Right lobe of liver (tissue), 6 donors: ENCODE measurements around the gene CEMP1. TPM values are rescaled to one million over a fixed set of nuclear protein-coding genes. Genes with fewer than 3 reads are reported as not detected.

Experiments used
- ATAC-seq, 4 donors: fragments of 200-7000 bp; cut with Tn5 transposase; one replicate each; pipeline ENCODE4 v1.9.1; 2020; ENCODE audit warnings: mild to moderate bottlenecking in 4 of 4, moderate library complexity in 4 of 4
- DNase-seq, 3 donors: peaks; one replicate each; pipeline ENCODE4 v3.0.0-alpha.2; 2020
- H3K27ac ChIP-seq, 3 donors: fragments of 200-600 bp; one replicate each; pipeline ENCODE4 v1.8.0; 2022
- H3K27me3 ChIP-seq, 2 donors: fragments of 200-600 bp; one replicate each; pipeline ENCODE4 v1.8.0; 2022
- H3K36me3 ChIP-seq, 4 donors: fragments of 200-600 bp; sonication (generic) in 1 of 4; one replicate each; pipeline versions ENCODE4 v1.5.1 to v1.8.0; 2017 to 2022; ENCODE audit warnings: control low read depth in 1 of 4
- H3K4me1 ChIP-seq, 4 donors: fragments of 200-600 bp; sonication (generic) in 1 of 4; one replicate each; pipeline versions ENCODE4 v1.5.1 to v1.8.0; 2017 to 2022; ENCODE audit warnings: control low read depth in 1 of 4
- H3K4me3 ChIP-seq, 3 donors: fragments of 200-600 bp; one replicate each; pipeline ENCODE4 v1.8.0; 2022
- H3K9me3 ChIP-seq, 4 donors: fragments of 200-600 bp; sonication (generic) in 1 of 4; one replicate each; pipeline versions ENCODE4 v1.5.1 to v1.8.0; 2017 to 2022; ENCODE audit warnings: control low read depth in 1 of 4
- CTCF ChIP-seq, 4 donors: fragments of 200-600 bp in 3 of 4; fragments of 450-650 bp in 1 of 4; IDR thresholded peaks; one replicate each; pipeline versions ENCODE4 v1.5.1 to v1.8.0; 2016 to 2022; ENCODE audit warnings: antibody characterized with exemption in 4 of 4, mild to moderate bottlenecking in 2 of 4
- POLR2A ChIP-seq: fragments of 450-650 bp; IDR thresholded peaks from one replicate; pipeline ENCODE4 v1.6.1; 2017; ENCODE audit warnings: antibody characterized with exemption, mild to moderate bottlenecking
- WGBS: methylation state at CpG from one replicate; pipeline ENCODE4 v1.1.6; 2018; ENCODE audit warnings: low coverage, low lambda C conversion rate; ENCODE audit not compliant: insufficient coverage; ENCODE audit errors: missing lambda C conversion rate; 5-methylcytosine and 5-hydroxymethylcytosine counted together
- intact Hi-C, 2 donors: fragments of 100-400 bp; cut with DNase I; formaldehyde crosslinking; loops; one replicate each; pipeline versions ENCODE4 v1.11.2 to v1.14.1; 2022
- total RNA-seq, 6 experiments: library from RNA; depleted of rRNA in 2 of 6; stranded (reverse); fragments of >200 nt in 2 of 6; fragmentation: NEBNext Ultra II Directional in 3 of 6; extraction: Animal tissue kit (Norgen Biotek cat#: 25700) in 3 of 6; gene quantifications; one replicate each; pipeline versions ENCODE4 v1.1.0 to v1.2.4, GENCODE V29; 2016 to 2023
- donor health status: DM: no; HTN: yes; CAD: no.
- donor health status: DM: no; HTN: no; CAD: no.
- donor health status: DM: no; HTN: no; CAD: no.
- donor health status: DM: no; HTN: yes; CAD: no.
- donor health status: DM: no; HTN: yes; CAD: no.

Gene CEMP1
- total RNA-seq, 6 experiments from 2014 or later = 0.22 to 0.29 TPM; not detected in 4

GRCh38 chr16:2496223-2497115 lies 34.7 kb downstream of the CEMP1 start:
- no peak overlapping the region for H3K4me3 ChIP-seq
- no peaks in the 10 kb centered on the region for H3K9me3 ChIP-seq
- TF ChIP-seq CTCF (IDR thresholded peaks at IDR 0.05) = no peak
- TF ChIP-seq POLR2A = no peak
- H3K27me3 ChIP-seq = no peaks in the 10 kb centered on the region
- peaks cover 0 to 32% (median 14%) of the 10 kb centered on the region in 4 donors for H3K4me1 ChIP-seq
- peak overlapping the region in 1 of 3 donors; percentile 8 for H3K27ac ChIP-seq
- 97% methylated on average over 12 of the region's 62 CpGs for WGBS
- H3K36me3 ChIP-seq = no peaks in the 10 kb centered on the region
- intact Hi-C loops = loop anchor here (5.0 to 10.0 kb wide), 2 partner anchors 62 to 154 kb away; partner anchors contain the start of gene ABCA3 (in 1 of the 2)
- DNase-seq = no peak
- ATAC-seq = no peak

GRCh38 chr16:2495041-2495440 lies 36.2 kb downstream of the CEMP1 start:
- H3K27ac ChIP-seq = no peak overlapping the region
- H3K4me1 ChIP-seq = peaks cover 0 to 31% (median 14%) of the 10 kb centered on the region in 4 donors
- H3K27me3 ChIP-seq = no peaks in the 10 kb centered on the region
- WGBS = 93% methylated on average over 2 of the region's 5 CpGs
- H3K9me3 ChIP-seq = no peaks in the 10 kb centered on the region
- intact Hi-C loops = loop anchor here (5.0 to 10.0 kb wide), 2 partner anchors 60 to 153 kb away; partner anchors contain the start of gene ABCA3 (in 1 of the 2)
- DNase-seq (no peak), ATAC-seq (no peak)
- H3K4me3 ChIP-seq = no peak overlapping the region
- peaks cover 0 to 4% (median 0%) of the 10 kb centered on the region in 4 donors for H3K36me3 ChIP-seq
- no peak for TF ChIP-seq POLR2A
- TF ChIP-seq CTCF (IDR thresholded peaks at IDR 0.05) = no peak

- TF ChIP-seq POLR2A = no peak
- H3K9me3 ChIP-seq = no peaks in the 10 kb centered on the region
- H3K4me3 ChIP-seq = no peak overlapping the region
- intact Hi-C loops = loop anchor here (5.0 to 10.0 kb wide), 2 partner anchors 60 to 152 kb away; partner anchors contain the start of gene ABCA3 (in 1 of the 2)
- H3K36me3 ChIP-seq = peaks cover 0 to 4% (median 0%) of the 10 kb centered on the region in 4 donors
- DNase-seq = no peak
- 97% methylated on average over 5 of the region's 5 CpGs for WGBS
- H3K27ac ChIP-seq = no peak overlapping the region
- no peaks in the 10 kb centered on the region for H3K27me3 ChIP-seq
- peaks cover 0 to 31% (median 14%) of the 10 kb centered on the region in 4 donors for H3K4me1 ChIP-seq
- ATAC-seq = no peak
Observed at GRCh38 chr16:2494616-2495015, 36.6 kb downstream of the CEMP1 start.

GRCh38 chr16:2493605-2494004 lies 37.6 kb downstream of the CEMP1 start:
- H3K36me3 ChIP-seq = peaks cover 0 to 4% (median 0%) of the 10 kb centered on the region in 4 donors
- no peaks in the 10 kb centered on the region for H3K27me3 ChIP-seq
- no peak overlapping the region for H3K4me3 ChIP-seq
- TF ChIP-seq CTCF (IDR thresholded peaks at IDR 0.05) = no peak
- TF ChIP-seq POLR2A = no peak
- WGBS = 78% methylated on average over 6 of the region's 6 CpGs
- no peaks in the 10 kb centered on the region for H3K9me3 ChIP-seq
- intact Hi-C loops = loop anchor here in 1 of 2 donors (10.0 kb wide), 1 partner anchor 59 kb away; no protein-coding TSS in a partner anchor
- DNase-seq (no peak), ATAC-seq (no peak)
- peaks cover 0 to 21% (median 12%) of the 10 kb centered on the region in 4 donors for H3K4me1 ChIP-seq
- H3K27ac ChIP-seq = no peak overlapping the region

GRCh38 chr16:2492292-2492691 lies 38.9 kb downstream of the CEMP1 start:
- peaks cover 0 to 4% (median 0%) of the 10 kb centered on the region in 4 donors for H3K36me3 ChIP-seq
- DNase-seq (no peak), ATAC-seq (no peak)
- H3K4me3 ChIP-seq = no peak overlapping the region
- H3K4me1 ChIP-seq = peaks cover 0 to 10% (median 3%) of the 10 kb centered on the region in 4 donors
- no peak overlapping the region for H3K27ac ChIP-seq
- H3K9me3 ChIP-seq = no peaks in the 10 kb centered on the region
- intact Hi-C loops = loop anchor here in 1 of 2 donors (10.0 kb wide), 1 partner anchor 57 kb away; no protein-coding TSS in a partner anchor
- no peak for TF ChIP-seq CTCF (IDR thresholded peaks at IDR 0.05)
- no peak for TF ChIP-seq POLR2A
- no peaks in the 10 kb centered on the region for H3K27me3 ChIP-seq
- 40% methylated on average over 1 of the region's 13 CpGs for WGBS
